CD4-positive, alpha-beta T cell (primary cell): ENCODE data around the gene CCDC182. TPM values are rescaled to one million over a fixed set of nuclear protein-coding genes. Genes with fewer than 3 reads are reported as not detected.
A peak's percentile ranks its signal among the peaks of the same experiment; 100 is the strongest.

ENCODE experiments used
- ATAC-seq: fragments of 200-7000 bp; cut with Tn5 transposase; one replicate; pipeline ENCODE4 v1.10.0; 2022; ENCODE audit warnings: mild to moderate bottlenecking; ENCODE audit not compliant: poor library complexity
- CTCF ChIA-PET: fragments of 350-600 bp; sonication (Branson Sonifier 250); formaldehyde crosslinking; loops from one replicate; lab custom pipeline; 2021; ENCODE audit warnings: antibody characterized with exemption, inconsistent platforms; lab: Charles Lee
- POLR2A ChIA-PET: fragments of 350-600 bp; sonication (Branson Sonifier 250); formaldehyde crosslinking; loops from one replicate; lab custom pipeline; 2021; ENCODE audit warnings: antibody characterized with exemption, inconsistent platforms; lab: Charles Lee
- DNase-seq, 14 experiments: peaks; one replicate each; pipeline ENCODE4 v3.0.0-alpha.2; 2013 to 2020; ENCODE audit warnings: mixed read lengths in 2 of 14
- H3K27ac ChIP-seq, 2 donors: one replicate each; pipeline versions ENCODE4 v1.5.1 to v1.7.0; 2013; ENCODE audit warnings: low read length in 2 of 2, low read depth in 1 of 2, mild to moderate bottlenecking in 1 of 2
- H3K27me3 ChIP-seq, 2 experiments: 1 replicate in 1 of 2; 2 replicates in 1 of 2; pipeline versions ENCODE4 v1.6.1 to v1.7.0; 2013; ENCODE audit warnings: low read length in 2 of 2, control low read depth in 1 of 2, mild to moderate bottlenecking in 1 of 2, moderate library complexity in 1 of 2; ENCODE audit not compliant: insufficient read depth in 2 of 2, control insufficient read depth in 1 of 2
- H3K36me3 ChIP-seq: one replicate; pipeline ENCODE4 v1.6.1; 2013; ENCODE audit warnings: low read length, control low read depth; ENCODE audit not compliant: insufficient read depth
- H3K4me1 ChIP-seq: one replicate; pipeline ENCODE4 v1.6.1; 2013; ENCODE audit warnings: low read length, control low read depth; ENCODE audit not compliant: insufficient read depth
- H3K4me3 ChIP-seq: one replicate; pipeline ENCODE4 v1.5.1; 2013; ENCODE audit warnings: mild to moderate bottlenecking, low read length, moderate library complexity
- H3K9me3 ChIP-seq, 2 experiments: 1 replicate in 1 of 2; 2 replicates in 1 of 2; pipeline versions ENCODE4 v1.6.1 to v1.7.0; 2013; ENCODE audit warnings: low read length in 2 of 2, mild to moderate bottlenecking in 2 of 2, control low read depth in 1 of 2, moderate library complexity in 1 of 2; ENCODE audit not compliant: control insufficient read depth in 1 of 2, insufficient read depth in 1 of 2
- H3K27ac Mint-ChIP-seq: one replicate; pipeline ENCODE4 v1.8.0; 2020; ENCODE audit warnings: mixed read lengths
- H3K27me3 Mint-ChIP-seq: one replicate; pipeline ENCODE4 v1.8.0; 2021; ENCODE audit warnings: mixed read lengths
- H3K36me3 Mint-ChIP-seq: one replicate; pipeline ENCODE4 v1.8.0; 2021; ENCODE audit warnings: low read depth, mixed read lengths
- H3K4me1 Mint-ChIP-seq: one replicate; pipeline ENCODE4 v1.8.0; 2021; ENCODE audit warnings: low read depth, mixed read lengths
- H3K4me3 Mint-ChIP-seq: one replicate; pipeline ENCODE4 v1.8.0; 2020; ENCODE audit warnings: mild to moderate bottlenecking, mixed read lengths
- H3K9me3 Mint-ChIP-seq: one replicate; pipeline ENCODE4 v1.8.0; 2020; ENCODE audit warnings: mixed read lengths
- CTCF ChIP-seq: fragments of 200-600 bp; IDR thresholded peaks from one replicate; pipeline ENCODE4 v1.8.0; 2022; ENCODE audit warnings: antibody characterized with exemption, mild to moderate bottlenecking
- intact Hi-C, 2 experiments: fragments of 100-400 bp; cut with DNase I in 1 of 2; cut with micrococcal nuclease in 1 of 2; formaldehyde crosslinking; loops; one replicate each; pipeline versions ENCODE4 v1.15.1 to v1.9.0; 2023 to 2025; cut with DNase I, micrococcal nuclease
- total RNA-seq, 174 experiments: library from RNA in 2 of 174; stranded (reverse) in 2 of 174; gene quantifications; one replicate each; pipeline ENCODE4 v1.2.3 and lab custom pipeline; 2021 to 2026

The CCDC182 gene
- total RNA-seq, 2 experiments from 2014 or later = not detected

DNA sequence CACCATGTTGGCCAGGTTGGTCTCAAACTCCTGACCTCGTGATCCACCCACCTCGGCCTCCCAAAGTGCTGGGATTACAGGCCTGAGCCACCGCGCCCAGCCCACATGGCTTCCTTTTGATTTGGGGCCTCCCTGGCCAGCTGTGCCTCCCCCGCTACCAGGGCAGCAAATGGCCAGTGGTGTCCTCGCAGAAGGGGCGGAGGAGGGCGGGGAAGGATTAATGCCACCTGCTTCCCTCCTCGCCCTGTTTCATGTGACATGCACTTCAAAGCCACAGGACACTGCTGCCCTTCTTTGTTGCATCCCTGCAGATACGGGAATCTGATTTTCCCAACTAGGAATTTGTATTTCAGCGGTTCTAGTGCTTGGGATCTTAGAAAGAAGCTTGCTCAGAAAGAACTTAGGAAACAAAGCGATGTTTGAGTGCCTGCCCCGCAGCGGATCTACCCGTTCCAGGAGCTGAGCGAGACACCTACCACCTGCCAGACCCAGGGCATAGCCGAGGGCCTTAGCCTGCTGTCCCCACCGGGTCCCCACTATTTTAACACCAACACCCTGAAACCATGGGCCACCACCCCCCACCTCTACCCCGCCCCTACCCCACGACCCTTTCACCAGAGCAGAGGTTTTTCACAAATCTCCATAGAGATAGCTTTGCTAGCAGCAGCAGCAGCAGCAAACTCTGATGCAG, 37.7 kb upstream of the CCDC182 start:
- no peaks in the 10 kb centered on the region for H3K36me3 ChIP-seq
- H3K36me3 Mint-ChIP-seq = no peaks in the 10 kb centered on the region
- H3K4me1 Mint-ChIP-seq = peaks cover 6% of the 10 kb centered on the region
- DNase-seq (no peak), ATAC-seq (no peak)
- intact Hi-C loops = no loop called here
- peaks cover 12 to 26% of the 10 kb centered on the region in 2 experiments for H3K27me3 ChIP-seq
- peaks cover 37% of the 10 kb centered on the region for H3K27me3 Mint-ChIP-seq
- CTCF ChIA-PET = interaction anchor here (1.0 to 1.1 kb wide), 3 partner anchors 10 to 540 kb away, joined by 3 to 5 read pairs (median 3); no protein-coding TSS in a partner anchor
- no peak overlapping the region for H3K27ac ChIP-seq
- H3K9me3 Mint-ChIP-seq = no peaks in the 10 kb centered on the region
- H3K4me1 ChIP-seq = peaks cover 8% of the 10 kb centered on the region
- POLR2A ChIA-PET = interaction anchor here (0.8 kb wide), 1 partner anchor 17 kb away, joined by 5 read pairs; no protein-coding TSS in a partner anchor
- peaks cover 0 to 3% of the 10 kb centered on the region in 2 experiments for H3K9me3 ChIP-seq
- H3K27ac Mint-ChIP-seq = no peak overlapping the region
- no peak overlapping the region for H3K4me3 Mint-ChIP-seq
- TF ChIP-seq CTCF = no peak
- H3K4me3 ChIP-seq = no peak overlapping the region

GRCh38 chr17:57782062-57782490, 37.0 kb upstream of the CCDC182 start:
- H3K4me1 Mint-ChIP-seq = peaks cover 6% of the 10 kb centered on the region
- H3K9me3 Mint-ChIP-seq = no peaks in the 10 kb centered on the region
- H3K27ac Mint-ChIP-seq = no peak overlapping the region
- H3K27ac ChIP-seq = no peak overlapping the region
- peaks cover 8% of the 10 kb centered on the region for H3K4me1 ChIP-seq
- peaks cover 37% of the 10 kb centered on the region for H3K27me3 Mint-ChIP-seq
- H3K36me3 Mint-ChIP-seq = no peaks in the 10 kb centered on the region
- peaks cover 6 to 26% of the 10 kb centered on the region in 2 experiments for H3K27me3 ChIP-seq
- ATAC-seq (no peak), DNase-seq (peak in 1 of 14 experiments; percentile 19)
- no peak for TF ChIP-seq CTCF
- peaks cover 0 to 3% of the 10 kb centered on the region in 2 experiments for H3K9me3 ChIP-seq
- intact Hi-C loops = no loop called here
- POLR2A ChIA-PET = no interaction called here
- no peak overlapping the region for H3K4me3 Mint-ChIP-seq
- H3K36me3 ChIP-seq = no peaks in the 10 kb centered on the region
- no peak overlapping the region for H3K4me3 ChIP-seq
- CTCF ChIA-PET = no interaction called here

GRCh38 chr17:57781386-57782061, 36.4 kb upstream of the CCDC182 start:
- no peaks in the 10 kb centered on the region for H3K9me3 Mint-ChIP-seq

More at GRCh38 chr17:57781386-57782061, 36.4 kb upstream of the CCDC182 start:
- CTCF ChIA-PET = no interaction called here
- peaks cover 36% of the 10 kb centered on the region for H3K27me3 Mint-ChIP-seq
- H3K27ac ChIP-seq = no peak overlapping the region
- ATAC-seq = no peak
- H3K36me3 ChIP-seq = no peaks in the 10 kb centered on the region
- no peak for DNase-seq
- H3K4me3 ChIP-seq = no peak overlapping the region
- no peak for TF ChIP-seq CTCF
- no peak overlapping the region for H3K4me3 Mint-ChIP-seq
- peaks cover 0 to 3% of the 10 kb centered on the region in 2 experiments for H3K9me3 ChIP-seq
- POLR2A ChIA-PET = no interaction called here
- peaks cover 8% of the 10 kb centered on the region for H3K4me1 ChIP-seq
- peaks cover 6 to 27% of the 10 kb centered on the region in 2 experiments for H3K27me3 ChIP-seq
- H3K36me3 Mint-ChIP-seq = no peaks in the 10 kb centered on the region
- no peak overlapping the region for H3K27ac Mint-ChIP-seq
- intact Hi-C loops = no loop called here
- peaks cover 6% of the 10 kb centered on the region for H3K4me1 Mint-ChIP-seq
